ENCODE measurements around the gene RAB27A. TPM values are rescaled to one million over a fixed set of nuclear protein-coding genes. Genes with fewer than 3 reads are reported as not detected.

Gene RAB27A
- total and polyA plus RNA-seq, 2 of the 13 experiments (the other 11 are each of a cell fraction or from before 2014, with no cell fraction given), result 3.4 to 8.1 TPM

DNA sequence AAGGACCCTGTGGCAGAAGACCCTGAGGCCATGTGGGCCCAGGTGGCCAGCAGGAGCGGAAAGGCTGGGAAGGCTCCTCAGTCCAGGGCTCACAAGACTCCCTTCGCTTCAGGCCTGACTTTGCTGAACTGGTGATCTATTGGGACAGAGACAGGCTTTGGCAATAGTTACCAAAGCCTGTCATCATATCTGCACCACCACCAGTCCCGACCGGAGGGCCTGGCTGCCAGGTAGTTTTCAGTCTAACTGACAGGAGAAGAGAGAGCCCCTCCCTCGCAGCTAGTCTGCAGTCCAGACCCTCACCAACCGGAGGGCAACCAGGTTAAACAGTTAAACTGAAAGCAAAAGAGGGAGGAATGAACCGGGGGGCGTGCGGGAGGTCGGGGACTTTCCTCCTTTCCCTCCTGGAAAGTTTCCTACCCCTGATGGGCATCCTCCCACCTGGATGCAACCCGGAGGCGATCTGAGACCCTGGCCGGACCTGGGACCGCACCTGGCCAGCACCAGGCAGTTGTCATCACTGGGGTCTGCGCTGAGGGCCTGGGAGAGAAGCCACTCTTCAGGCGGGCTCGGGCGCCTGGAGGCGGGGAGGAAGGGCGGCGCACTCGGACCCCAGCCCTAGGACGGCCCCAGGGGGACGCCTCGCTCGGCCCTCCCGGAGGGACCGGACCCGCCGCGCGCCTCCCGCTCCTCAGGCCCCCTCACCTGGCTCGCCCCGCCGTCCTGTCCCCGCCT, 435 bp downstream of the RAB27A start (continued):
- TF ChIP-seq, protein P1, sequence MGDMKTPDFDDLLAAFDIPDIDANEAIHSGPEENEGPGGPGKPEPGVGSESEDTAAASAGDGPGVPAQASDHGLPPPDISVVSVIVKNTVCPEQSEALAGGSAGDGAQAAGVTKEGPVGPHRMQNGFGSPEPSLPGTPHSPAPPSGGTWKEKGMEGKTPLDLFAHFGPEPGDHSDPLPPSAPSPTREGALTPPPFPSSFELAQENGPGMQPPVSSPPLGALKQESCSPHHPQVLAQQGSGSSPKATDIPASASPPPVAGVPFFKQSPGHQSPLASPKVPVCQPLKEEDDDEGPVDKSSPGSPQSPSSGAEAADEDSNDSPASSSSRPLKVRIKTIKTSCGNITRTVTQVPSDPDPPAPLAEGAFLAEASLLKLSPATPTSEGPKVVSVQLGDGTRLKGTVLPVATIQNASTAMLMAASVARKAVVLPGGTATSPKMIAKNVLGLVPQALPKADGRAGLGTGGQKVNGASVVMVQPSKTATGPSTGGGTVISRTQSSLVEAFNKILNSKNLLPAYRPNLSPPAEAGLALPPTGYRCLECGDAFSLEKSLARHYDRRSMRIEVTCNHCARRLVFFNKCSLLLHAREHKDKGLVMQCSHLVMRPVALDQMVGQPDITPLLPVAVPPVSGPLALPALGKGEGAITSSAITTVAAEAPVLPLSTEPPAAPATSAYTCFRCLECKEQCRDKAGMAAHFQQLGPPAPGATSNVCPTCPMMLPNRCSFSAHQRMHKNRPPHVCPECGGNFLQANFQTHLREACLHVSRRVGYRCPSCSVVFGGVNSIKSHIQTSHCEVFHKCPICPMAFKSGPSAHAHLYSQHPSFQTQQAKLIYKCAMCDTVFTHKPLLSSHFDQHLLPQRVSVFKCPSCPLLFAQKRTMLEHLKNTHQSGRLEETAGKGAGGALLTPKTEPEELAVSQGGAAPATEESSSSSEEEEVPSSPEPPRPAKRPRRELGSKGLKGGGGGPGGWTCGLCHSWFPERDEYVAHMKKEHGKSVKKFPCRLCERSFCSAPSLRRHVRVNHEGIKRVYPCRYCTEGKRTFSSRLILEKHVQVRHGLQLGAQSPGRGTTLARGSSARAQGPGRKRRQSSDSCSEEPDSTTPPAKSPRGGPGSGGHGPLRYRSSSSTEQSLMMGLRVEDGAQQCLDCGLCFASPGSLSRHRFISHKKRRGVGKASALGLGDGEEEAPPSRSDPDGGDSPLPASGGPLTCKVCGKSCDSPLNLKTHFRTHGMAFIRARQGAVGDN (CRISPR knock-in tag; IDR thresholded peaks at IDR 0.05), result peak; percentile 74; the same call in 1 of the 2 replicates
- TF ChIP-seq SAP130 (CRISPR knock-in tag; IDR thresholded peaks at IDR 0.05; ENCODE audit: low read depth) (peak; percentile 4; the same call in 1 of the 2 replicates), ZNF547 (CRISPR knock-in tag; IDR thresholded peaks at IDR 0.05) (no peak), ELF3 (CRISPR knock-in tag; IDR thresholded peaks at IDR 0.05) (no peak), ATRX (CRISPR knock-in tag; IDR thresholded peaks at IDR 0.05; ENCODE audit: borderline replicate concordance) (no peak), BRD4 (CRISPR knock-in tag; IDR thresholded peaks at IDR 0.05) (0 out of 2 replicates have a peak, but pooled peaks have one; percentile 31)
- TF ChIP-seq, protein P2, sequence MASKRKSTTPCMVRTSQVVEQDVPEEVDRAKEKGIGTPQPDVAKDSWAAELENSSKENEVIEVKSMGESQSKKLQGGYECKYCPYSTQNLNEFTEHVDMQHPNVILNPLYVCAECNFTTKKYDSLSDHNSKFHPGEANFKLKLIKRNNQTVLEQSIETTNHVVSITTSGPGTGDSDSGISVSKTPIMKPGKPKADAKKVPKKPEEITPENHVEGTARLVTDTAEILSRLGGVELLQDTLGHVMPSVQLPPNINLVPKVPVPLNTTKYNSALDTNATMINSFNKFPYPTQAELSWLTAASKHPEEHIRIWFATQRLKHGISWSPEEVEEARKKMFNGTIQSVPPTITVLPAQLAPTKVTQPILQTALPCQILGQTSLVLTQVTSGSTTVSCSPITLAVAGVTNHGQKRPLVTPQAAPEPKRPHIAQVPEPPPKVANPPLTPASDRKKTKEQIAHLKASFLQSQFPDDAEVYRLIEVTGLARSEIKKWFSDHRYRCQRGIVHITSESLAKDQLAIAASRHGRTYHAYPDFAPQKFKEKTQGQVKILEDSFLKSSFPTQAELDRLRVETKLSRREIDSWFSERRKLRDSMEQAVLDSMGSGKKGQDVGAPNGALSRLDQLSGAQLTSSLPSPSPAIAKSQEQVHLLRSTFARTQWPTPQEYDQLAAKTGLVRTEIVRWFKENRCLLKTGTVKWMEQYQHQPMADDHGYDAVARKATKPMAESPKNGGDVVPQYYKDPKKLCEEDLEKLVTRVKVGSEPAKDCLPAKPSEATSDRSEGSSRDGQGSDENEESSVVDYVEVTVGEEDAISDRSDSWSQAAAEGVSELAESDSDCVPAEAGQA (IDR thresholded peaks at IDR 0.05; ENCODE audit: low read depth), result no peak
- TF ChIP-seq, protein P2 (CRISPR knock-in tag; IDR thresholded peaks at IDR 0.05; ENCODE audit: borderline replicate concordance), result no peak
- TF ChIP-seq, protein P3, sequence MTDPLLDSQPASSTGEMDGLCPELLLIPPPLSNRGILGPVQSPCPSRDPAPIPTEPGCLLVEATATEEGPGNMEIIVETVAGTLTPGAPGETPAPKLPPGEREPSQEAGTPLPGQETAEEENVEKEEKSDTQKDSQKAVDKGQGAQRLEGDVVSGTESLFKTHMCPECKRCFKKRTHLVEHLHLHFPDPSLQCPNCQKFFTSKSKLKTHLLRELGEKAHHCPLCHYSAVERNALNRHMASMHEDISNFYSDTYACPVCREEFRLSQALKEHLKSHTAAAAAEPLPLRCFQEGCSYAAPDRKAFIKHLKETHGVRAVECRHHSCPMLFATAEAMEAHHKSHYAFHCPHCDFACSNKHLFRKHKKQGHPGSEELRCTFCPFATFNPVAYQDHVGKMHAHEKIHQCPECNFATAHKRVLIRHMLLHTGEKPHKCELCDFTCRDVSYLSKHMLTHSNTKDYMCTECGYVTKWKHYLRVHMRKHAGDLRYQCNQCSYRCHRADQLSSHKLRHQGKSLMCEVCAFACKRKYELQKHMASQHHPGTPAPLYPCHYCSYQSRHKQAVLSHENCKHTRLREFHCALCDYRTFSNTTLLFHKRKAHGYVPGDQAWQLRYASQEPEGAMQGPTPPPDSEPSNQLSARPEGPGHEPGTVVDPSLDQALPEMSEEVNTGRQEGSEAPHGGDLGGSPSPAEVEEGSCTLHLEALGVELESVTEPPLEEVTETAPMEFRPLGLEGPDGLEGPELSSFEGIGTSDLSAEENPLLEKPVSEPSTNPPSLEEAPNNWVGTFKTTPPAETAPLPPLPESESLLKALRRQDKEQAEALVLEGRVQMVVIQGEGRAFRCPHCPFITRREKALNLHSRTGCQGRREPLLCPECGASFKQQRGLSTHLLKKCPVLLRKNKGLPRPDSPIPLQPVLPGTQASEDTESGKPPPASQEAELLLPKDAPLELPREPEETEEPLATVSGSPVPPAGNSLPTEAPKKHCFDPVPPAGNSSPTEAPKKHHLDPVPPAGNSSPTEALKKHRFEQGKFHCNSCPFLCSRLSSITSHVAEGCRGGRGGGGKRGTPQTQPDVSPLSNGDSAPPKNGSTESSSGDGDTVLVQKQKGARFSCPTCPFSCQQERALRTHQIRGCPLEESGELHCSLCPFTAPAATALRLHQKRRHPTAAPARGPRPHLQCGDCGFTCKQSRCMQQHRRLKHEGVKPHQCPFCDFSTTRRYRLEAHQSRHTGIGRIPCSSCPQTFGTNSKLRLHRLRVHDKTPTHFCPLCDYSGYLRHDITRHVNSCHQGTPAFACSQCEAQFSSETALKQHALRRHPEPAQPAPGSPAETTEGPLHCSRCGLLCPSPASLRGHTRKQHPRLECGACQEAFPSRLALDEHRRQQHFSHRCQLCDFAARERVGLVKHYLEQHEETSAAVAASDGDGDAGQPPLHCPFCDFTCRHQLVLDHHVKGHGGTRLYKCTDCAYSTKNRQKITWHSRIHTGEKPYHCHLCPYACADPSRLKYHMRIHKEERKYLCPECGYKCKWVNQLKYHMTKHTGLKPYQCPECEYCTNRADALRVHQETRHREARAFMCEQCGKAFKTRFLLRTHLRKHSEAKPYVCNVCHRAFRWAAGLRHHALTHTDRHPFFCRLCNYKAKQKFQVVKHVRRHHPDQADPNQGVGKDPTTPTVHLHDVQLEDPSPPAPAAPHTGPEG (CRISPR knock-in tag; IDR thresholded peaks at IDR 0.05), result 0 out of 2 replicates have a peak, but pooled peaks have one; percentile 37
